ENCODE measurements around the gene PTPRA. TPM values are rescaled to one million over a fixed set of nuclear protein-coding genes. Genes with fewer than 3 reads are reported as not detected.
"Not testable (repeated sequence)": the region's sequence is repeated elsewhere in the genome, so short reads cannot be mapped to it uniquely, and the experiment has no call there.

Gene PTPRA
- total RNA-seq, 1 experiment from 2014 or later, result 56.9 TPM

DNA sequence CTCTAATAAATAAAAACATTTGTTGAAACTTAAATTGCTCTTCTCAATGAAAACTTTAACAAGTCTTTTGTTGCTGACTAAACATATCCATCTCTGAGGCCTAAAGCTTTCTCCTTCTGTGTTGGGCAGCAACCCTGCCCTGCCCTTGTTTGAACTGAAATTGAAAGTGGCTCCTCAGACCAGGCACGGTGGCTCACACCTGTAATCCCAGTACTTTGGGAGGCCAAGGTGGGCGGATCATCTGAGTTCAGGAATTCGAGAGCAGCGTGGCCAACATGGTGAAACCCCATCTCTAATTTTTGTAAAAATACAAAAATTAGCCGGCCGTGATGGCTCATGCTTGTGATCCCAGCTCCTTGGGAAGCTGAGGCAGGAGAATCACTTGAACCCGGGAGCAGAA, 140.9 kb downstream of the PTPRA start:
- ChIA-PET CTCF (no interaction called here), POLR2A (ENCODE audit: low non-redundant PET) (no interaction called here)
- no peak overlapping the region for H3K27ac ChIP-seq (ENCODE audit: low read depth, low read length, poor library complexity, severe bottlenecking)
- TF ChIP-seq EZH2 (IDR thresholded peaks at IDR 0.05; ENCODE audit: borderline replicate concordance, low read depth, low read length, poor library complexity, severe bottlenecking), result no peak
- TF ChIP-seq CTCF (conservative IDR thresholded peaks at IDR 0.05; ENCODE audit: low read depth, low read length), result no peak
- H3K27me3 ChIP-seq (replicated peaks; ENCODE audit: insufficient read depth, low read depth, low read length, poor library complexity), result no peaks in the 10 kb centered on the region
- peaks cover 11% of the 10 kb centered on the region for H3K36me3 ChIP-seq (ENCODE audit: insufficient read depth, low read length, poor library complexity, severe bottlenecking)
- BruUV-seq (replicated peaks), result no TSS peak
- intact Hi-C loops (cut with micrococcal nuclease; ENCODE audit: unreplicated experiment), result no loop called here
- no peaks in the 10 kb centered on the region for H3K4me1 ChIP-seq (ENCODE audit: insufficient read depth, low read length, poor library complexity, severe bottlenecking)
- no peak for DNase-seq (ENCODE audit: low spot score)
- H3K9me3 ChIP-seq (ENCODE audit: low read depth, low read length, poor library complexity, severe bottlenecking), result no peaks in the 10 kb centered on the region
- H3K4me3 ChIP-seq (ENCODE audit: low read depth, low read length, poor library complexity, severe bottlenecking), result no peak overlapping the region

- no peak for DNase-seq (ENCODE audit: low spot score)
- no peak overlapping the region for H3K27ac ChIP-seq (ENCODE audit: low read depth, low read length, poor library complexity, severe bottlenecking)
- peaks cover 11% of the 10 kb centered on the region for H3K36me3 ChIP-seq (ENCODE audit: insufficient read depth, low read length, poor library complexity, severe bottlenecking)
- ChIA-PET CTCF (no interaction called here), POLR2A (ENCODE audit: low non-redundant PET) (no interaction called here)
- intact Hi-C loops (cut with micrococcal nuclease; ENCODE audit: unreplicated experiment), result no loop called here
- TF ChIP-seq EZH2 (IDR thresholded peaks at IDR 0.05; ENCODE audit: borderline replicate concordance, low read depth, low read length, poor library complexity, severe bottlenecking), result no peak
- TF ChIP-seq CTCF (conservative IDR thresholded peaks at IDR 0.05; ENCODE audit: low read depth, low read length), result no peak
- no TSS peak for BruUV-seq (replicated peaks)
- no peaks in the 10 kb centered on the region for H3K4me1 ChIP-seq (ENCODE audit: insufficient read depth, low read length, poor library complexity, severe bottlenecking)
- no peaks in the 10 kb centered on the region for H3K27me3 ChIP-seq (replicated peaks; ENCODE audit: insufficient read depth, low read depth, low read length, poor library complexity)
- no peaks in the 10 kb centered on the region for H3K9me3 ChIP-seq (ENCODE audit: low read depth, low read length, poor library complexity, severe bottlenecking)
- no peak overlapping the region for H3K4me3 ChIP-seq (ENCODE audit: low read depth, low read length, poor library complexity, severe bottlenecking)
Measured at GRCh38 chr20:3014662-3015061, 141.4 kb downstream of the PTPRA start.

GRCh38 chr20:3015302-3015701, 142.0 kb downstream of the PTPRA start:
- H3K4me1 ChIP-seq (ENCODE audit: insufficient read depth, low read length, poor library complexity, severe bottlenecking); H3K4me3 ChIP-seq (ENCODE audit: low read depth, low read length, poor library complexity, severe bottlenecking); DNase-seq (ENCODE audit: low spot score); H3K9me3 ChIP-seq (ENCODE audit: low read depth, low read length, poor library complexity, severe bottlenecking); H3K27me3 ChIP-seq (replicated peaks; ENCODE audit: insufficient read depth, low read depth, low read length, poor library complexity); H3K27ac ChIP-seq (ENCODE audit: low read depth, low read length, poor library complexity, severe bottlenecking); BruUV-seq (replicated peaks); CTCF ChIA-PET; intact Hi-C loops (cut with micrococcal nuclease; ENCODE audit: unreplicated experiment); POLR2A ChIA-PET (ENCODE audit: low non-redundant PET): not testable (repeated sequence)
- H3K36me3 ChIP-seq (ENCODE audit: insufficient read depth, low read length, poor library complexity, severe bottlenecking), result peaks cover 11% of the 10 kb centered on the region

DNA sequence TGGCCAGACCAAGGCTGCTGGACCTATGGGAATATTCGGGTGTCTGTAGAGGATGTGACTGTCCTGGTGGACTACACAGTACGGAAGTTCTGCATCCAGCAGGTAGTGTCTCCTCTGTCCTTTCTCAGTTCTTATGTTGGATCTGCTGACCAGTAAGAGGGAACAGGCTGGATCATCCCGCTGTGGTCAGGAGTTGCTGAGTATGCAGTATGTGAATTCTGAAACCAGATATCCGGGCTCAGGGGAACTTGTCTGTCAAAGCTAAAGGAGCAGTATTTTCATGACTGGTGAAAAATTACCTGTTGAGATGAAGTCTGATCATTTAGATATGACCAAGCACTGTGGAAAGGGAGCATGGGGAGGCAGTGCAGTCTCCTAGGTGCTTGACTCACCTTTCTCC, 148.0 kb downstream of the PTPRA start:
- Histone ChIP-seq H3K4me3 (ENCODE audit: low read depth, low read length, poor library complexity, severe bottlenecking) (no peak overlapping the region), H3K36me3 (ENCODE audit: insufficient read depth, low read length, poor library complexity, severe bottlenecking) (peaks cover 32% of the 10 kb centered on the region), H3K27me3 (replicated peaks; ENCODE audit: insufficient read depth, low read depth, low read length, poor library complexity) (no peaks in the 10 kb centered on the region), H3K27ac (ENCODE audit: low read depth, low read length, poor library complexity, severe bottlenecking) (no peak overlapping the region), H3K9me3 (ENCODE audit: low read depth, low read length, poor library complexity, severe bottlenecking) (no peaks in the 10 kb centered on the region), H3K4me1 (ENCODE audit: insufficient read depth, low read length, poor library complexity, severe bottlenecking) (no peaks in the 10 kb centered on the region)
- no peak for DNase-seq (ENCODE audit: low spot score)
- ChIA-PET CTCF (no interaction called here), POLR2A (ENCODE audit: low non-redundant PET) (no interaction called here)
- no TSS peak for BruUV-seq (replicated peaks)
- intact Hi-C loops (cut with micrococcal nuclease; ENCODE audit: unreplicated experiment), result no loop called here
- TF ChIP-seq EZH2 (IDR thresholded peaks at IDR 0.05; ENCODE audit: borderline replicate concordance, low read depth, low read length, poor library complexity, severe bottlenecking) (no peak), CTCF (conservative IDR thresholded peaks at IDR 0.05; ENCODE audit: low read depth, low read length) (no peak)
